Activated CD4-positive, alpha-beta T cell treated with anti-CD3 and anti-CD28 coated beads for 36 hours (primary cell): ENCODE data around the gene LRRC59. TPM values are rescaled to one million over a fixed set of nuclear protein-coding genes. Genes with fewer than 3 reads are reported as not detected.

Experiments used
- ATAC-seq: fragments of 200-7000 bp; cut with Tn5 transposase; one replicate; pipeline ENCODE4 v1.10.0; 2021; ENCODE audit warnings: mild to moderate bottlenecking, moderate library complexity
- CTCF ChIA-PET: fragments of 350-600 bp; sonication (Branson Sonifier 250); formaldehyde crosslinking; loops from one replicate; lab custom pipeline; 2021; ENCODE audit warnings: antibody characterized with exemption; lab: Charles Lee
- POLR2A ChIA-PET: fragments of 350-600 bp; sonication (Branson Sonifier 250); formaldehyde crosslinking; loops from one replicate; lab custom pipeline; 2021; ENCODE audit warnings: antibody characterized with exemption, inconsistent platforms; lab: Charles Lee
- DNase-seq: peaks from one replicate; pipeline ENCODE4 v3.0.0-alpha.2; 2020
- H3K27ac Mint-ChIP-seq: one replicate; pipeline ENCODE4 v1.8.0; 2021; ENCODE audit warnings: mixed read lengths
- H3K27me3 Mint-ChIP-seq: one replicate; pipeline ENCODE4 v1.8.0; 2021; ENCODE audit warnings: mixed read lengths
- H3K36me3 Mint-ChIP-seq: one replicate; pipeline ENCODE4 v1.8.0; 2021; ENCODE audit warnings: low read depth, mixed read lengths
- H3K4me1 Mint-ChIP-seq: one replicate; pipeline ENCODE4 v1.8.0; 2021; ENCODE audit warnings: mixed read lengths
- H3K4me3 Mint-ChIP-seq: one replicate; pipeline ENCODE4 v1.8.0; 2021; ENCODE audit warnings: mild to moderate bottlenecking, moderate library complexity, mixed read lengths
- H3K9me3 Mint-ChIP-seq: one replicate; pipeline ENCODE4 v1.8.0; 2021; ENCODE audit warnings: low read depth, mixed read lengths
- intact Hi-C, 2 experiments: fragments of 100-400 bp; cut with DNase I in 1 of 2; cut with micrococcal nuclease in 1 of 2; formaldehyde crosslinking; loops; one replicate each; pipeline versions ENCODE4 v1.14.2 to v1.15.1; 2022 to 2024; cut with DNase I, micrococcal nuclease
- total RNA-seq, 2 experiments: library from RNA; stranded (reverse); gene quantifications; one replicate each; pipeline ENCODE4 v1.2.3, GENCODE V29; 2021

LRRC59 gene
- total RNA-seq, 2 experiments from 2014 or later, result 74.4 to 82.7 TPM

DNA sequence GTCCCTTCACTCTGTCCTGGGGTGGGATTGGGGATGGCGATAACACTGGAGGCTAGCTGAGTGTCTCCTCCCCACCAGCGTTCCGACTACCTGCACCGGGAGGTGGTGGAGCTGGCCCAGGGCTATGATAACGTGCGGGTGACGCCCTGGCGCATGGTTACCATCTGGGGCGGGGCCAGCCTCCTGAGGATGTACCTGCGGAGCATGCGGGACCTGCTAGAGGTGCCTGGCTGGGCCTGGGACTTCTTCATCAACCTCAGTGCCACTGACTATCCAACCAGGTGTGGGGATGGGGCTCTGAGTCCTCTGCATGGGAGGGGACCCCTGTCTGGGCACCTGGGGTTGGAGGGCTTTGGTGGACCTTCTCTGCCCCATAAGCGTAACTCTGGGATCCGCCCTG lies 42.5 kb downstream of the LRRC59 start:
- POLR2A ChIA-PET, result no interaction called here
- ATAC-seq, result no peak
- intact Hi-C loops, result no loop called here
- no peak for DNase-seq
- H3K36me3 Mint-ChIP-seq, result peaks cover 27% of the 10 kb centered on the region
- no peaks in the 10 kb centered on the region for H3K9me3 Mint-ChIP-seq
- no peaks in the 10 kb centered on the region for H3K27me3 Mint-ChIP-seq
- H3K27ac Mint-ChIP-seq, result no peak overlapping the region
- CTCF ChIA-PET, result interaction anchor here (0.7 to 2.3 kb wide), 3 partner anchors 8 to 60 kb away, joined by 3 to 7 read pairs (median 4); no protein-coding TSS in a partner anchor
- no peak overlapping the region for H3K4me3 Mint-ChIP-seq
- H3K4me1 Mint-ChIP-seq, result peaks cover 6% of the 10 kb centered on the region

DNA sequence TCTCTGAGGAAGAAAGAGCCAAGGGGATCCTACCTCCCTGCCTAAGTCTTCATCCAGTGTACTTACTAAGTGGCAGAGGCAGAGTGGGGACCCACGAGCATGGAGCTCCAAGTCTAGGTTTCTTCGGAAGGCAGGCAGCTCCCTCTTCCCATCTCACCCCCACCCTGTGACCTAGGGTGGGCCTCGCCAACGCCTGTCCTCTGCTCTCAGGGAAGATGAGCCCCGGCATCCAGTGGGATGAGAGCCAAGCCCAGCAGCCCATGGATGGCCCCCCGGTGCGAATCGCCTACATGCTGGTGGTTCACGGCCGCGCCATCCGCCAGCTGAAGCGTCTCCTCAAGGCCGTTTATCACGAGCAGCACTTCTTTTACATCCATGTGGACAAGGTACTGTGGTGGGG lies 43.1 kb downstream of the LRRC59 start:
- intact Hi-C loops, result no loop called here
- POLR2A ChIA-PET, result no interaction called here
- CTCF ChIA-PET, result interaction anchor here (0.7 to 2.3 kb wide), 3 partner anchors 8 to 59 kb away, joined by 3 to 7 read pairs (median 4); no protein-coding TSS in a partner anchor
- Mint-ChIP-seq H3K36me3 (peaks cover 26% of the 10 kb centered on the region), H3K9me3 (no peaks in the 10 kb centered on the region), H3K4me3 (no peak overlapping the region), H3K27me3 (no peaks in the 10 kb centered on the region), H3K4me1 (peaks cover 7% of the 10 kb centered on the region), H3K27ac (no peak overlapping the region)
- DNase-seq (no peak), ATAC-seq (no peak)

GRCh38 chr17:50353600-50354195 lies 43.6 kb downstream of the LRRC59 start:
- intact Hi-C loops, result no loop called here
- ATAC-seq (no peak), DNase-seq (no peak)
- Mint-ChIP-seq H3K27me3 (no peaks in the 10 kb centered on the region), H3K9me3 (no peaks in the 10 kb centered on the region), H3K36me3 (peaks cover 25% of the 10 kb centered on the region), H3K27ac (no peak overlapping the region), H3K4me3 (no peak overlapping the region), H3K4me1 (peaks cover 11% of the 10 kb centered on the region)
- ChIA-PET POLR2A (no interaction called here), CTCF (interaction anchor here (0.7 to 1.5 kb wide), 2 partner anchors 9 to 59 kb away, joined by 3 to 4 read pairs; no protein-coding TSS in a partner anchor)

- no peak for DNase-seq
- H3K27me3 Mint-ChIP-seq, result no peaks in the 10 kb centered on the region
- H3K9me3 Mint-ChIP-seq, result no peaks in the 10 kb centered on the region
- peaks cover 23% of the 10 kb centered on the region for H3K36me3 Mint-ChIP-seq
- POLR2A ChIA-PET, result no interaction called here
- H3K4me3 Mint-ChIP-seq, result no peak overlapping the region
- CTCF ChIA-PET, result interaction anchor here (0.7 to 2.2 kb wide), 3 partner anchors 9 to 44 kb away, joined by 4 to 11 read pairs (median 6); partner anchors contain the start of gene LRRC59
- no peak for ATAC-seq
- peaks cover 18% of the 10 kb centered on the region for H3K4me1 Mint-ChIP-seq
- no peak overlapping the region for H3K27ac Mint-ChIP-seq
- intact Hi-C loops, result no loop called here
These were observed 44.4 kb downstream of the LRRC59 start for GRCh38 chr17:50352693-50353599.

DNA sequence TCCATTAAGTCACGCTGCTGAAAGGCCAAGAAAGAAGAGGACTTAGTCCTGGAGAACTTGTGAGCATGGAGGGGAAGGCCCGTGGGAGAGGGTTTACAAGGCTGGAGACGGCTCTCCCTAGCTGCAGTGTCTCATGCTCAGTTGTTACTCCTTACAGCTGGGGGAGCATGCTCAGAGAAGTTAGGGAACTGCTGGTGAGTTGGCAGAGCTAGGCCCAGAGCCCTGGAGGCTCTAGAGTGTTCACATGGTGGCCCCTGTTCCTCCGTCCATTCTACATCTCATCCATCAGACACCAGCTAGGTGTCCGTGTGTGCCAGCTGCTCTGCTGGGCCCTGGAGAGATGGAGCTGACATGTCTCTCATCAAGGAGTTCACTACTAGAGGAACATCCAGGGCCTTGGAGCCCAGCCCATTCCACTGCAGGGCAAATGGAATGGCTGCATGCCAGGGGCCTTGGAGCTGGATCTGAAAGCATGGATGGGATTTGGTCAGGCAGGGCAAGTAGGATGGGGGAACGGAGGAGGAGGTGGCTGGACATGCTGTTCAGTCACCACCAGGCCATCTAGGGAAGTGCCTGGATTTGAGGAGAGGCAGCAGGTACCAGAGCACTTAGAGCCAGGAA lies 45.1 kb downstream of the LRRC59 start:
- no peaks in the 10 kb centered on the region for H3K9me3 Mint-ChIP-seq
- H3K4me1 Mint-ChIP-seq, result peaks cover 25% of the 10 kb centered on the region
- intact Hi-C loops, result no loop called here
- H3K27ac Mint-ChIP-seq, result no peak overlapping the region
- ATAC-seq (no peak), DNase-seq (no peak)
- no peaks in the 10 kb centered on the region for H3K27me3 Mint-ChIP-seq
- CTCF ChIA-PET, result interaction anchor here (0.7 to 2.2 kb wide), 2 partner anchors 10 to 45 kb away, joined by 6 to 11 read pairs; partner anchors contain the start of gene LRRC59
- H3K36me3 Mint-ChIP-seq, result peaks cover 20% of the 10 kb centered on the region
- POLR2A ChIA-PET, result no interaction called here
- H3K4me3 Mint-ChIP-seq, result no peak overlapping the region

GRCh38 chr17:50350733-50351132 lies 46.6 kb downstream of the LRRC59 start:
- Mint-ChIP-seq H3K36me3 (peaks cover 15% of the 10 kb centered on the region), H3K27ac (peak overlapping the region; percentile 21), H3K9me3 (no peaks in the 10 kb centered on the region), H3K27me3 (no peaks in the 10 kb centered on the region), H3K4me3 (no peak overlapping the region), H3K4me1 (peaks cover 29% of the 10 kb centered on the region)
- ChIA-PET CTCF (interaction anchor here (0.8 to 2.2 kb wide), 2 partner anchors 11 to 15 kb away, joined by 5 to 11 read pairs; no protein-coding TSS in a partner anchor), POLR2A (no interaction called here)
- intact Hi-C loops, result no loop called here
- DNase-seq, result no peak
- ATAC-seq, result no peak

DNA sequence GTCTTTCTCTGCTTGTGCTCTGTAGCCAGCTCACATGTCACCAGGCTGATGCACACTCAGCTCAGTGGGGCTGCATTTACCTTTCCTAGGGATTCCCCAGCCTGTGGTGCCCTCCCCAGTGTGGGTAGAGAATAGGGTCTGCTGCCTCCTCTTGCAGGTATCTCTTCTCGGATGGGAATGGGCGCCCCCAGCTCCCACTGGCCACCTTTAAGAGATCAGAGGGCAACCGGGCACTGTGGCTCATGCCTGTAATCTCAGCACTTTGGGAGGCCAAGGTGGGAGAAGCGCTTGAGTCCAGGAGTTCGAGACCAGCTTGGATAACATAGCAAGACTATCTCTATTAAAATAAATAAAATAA lies 48.1 kb downstream of the LRRC59 start:
- Mint-ChIP-seq H3K36me3 (peaks cover 8% of the 10 kb centered on the region), H3K27ac (peak overlapping the region; percentile 21), H3K27me3 (no peaks in the 10 kb centered on the region), H3K9me3 (no peaks in the 10 kb centered on the region), H3K4me3 (no peak overlapping the region), H3K4me1 (peaks cover 35% of the 10 kb centered on the region)
- intact Hi-C loops, result no loop called here
- no peak for DNase-seq
- POLR2A ChIA-PET, result no interaction called here
- CTCF ChIA-PET, result interaction anchor here (0.7 to 3.4 kb wide), 3 partner anchors 11 to 50 kb away, joined by 3 to 23 read pairs (median 4); no protein-coding TSS in a partner anchor
- ATAC-seq, result no peak

GRCh38 chr17:50348522-50349242 lies 48.6 kb downstream of the LRRC59 start:
- no peak overlapping the region for H3K4me3 Mint-ChIP-seq
- intact Hi-C loops, result no loop called here
- ATAC-seq, result no peak
- CTCF ChIA-PET, result interaction anchor here (0.9 to 3.4 kb wide), 3 partner anchors 12 to 14 kb away, joined by 3 to 23 read pairs (median 3); no protein-coding TSS in a partner anchor
- H3K27ac Mint-ChIP-seq, result peak overlapping the region; percentile 83
- POLR2A ChIA-PET, result no interaction called here
- H3K27me3 Mint-ChIP-seq, result no peaks in the 10 kb centered on the region
- H3K4me1 Mint-ChIP-seq, result peaks cover 35% of the 10 kb centered on the region
- no peaks in the 10 kb centered on the region for H3K9me3 Mint-ChIP-seq
- peaks cover 7% of the 10 kb centered on the region for H3K36me3 Mint-ChIP-seq
- DNase-seq, result no peak

- ATAC-seq (no peak), DNase-seq (no peak)
- ChIA-PET POLR2A (no interaction called here), CTCF (interaction anchor here (0.9 to 3.4 kb wide), 3 partner anchors 13 to 50 kb away, joined by 3 to 23 read pairs (median 3); partner anchors contain the start of gene LRRC59)
- Mint-ChIP-seq H3K27me3 (no peaks in the 10 kb centered on the region), H3K4me1 (peaks cover 35% of the 10 kb centered on the region), H3K36me3 (peaks cover 7% of the 10 kb centered on the region), H3K4me3 (peak overlapping the region; percentile 90), H3K27ac (peak overlapping the region; percentile 83), H3K9me3 (no peaks in the 10 kb centered on the region)
- intact Hi-C loops, result loop anchor here in 1 of 2 experiments (2.0 kb wide), 1 partner anchor 671 kb away; no protein-coding TSS in a partner anchor
These were observed 49.4 kb downstream of the LRRC59 start for GRCh38 chr17:50347894-50348291.

- ATAC-seq (no peak), DNase-seq (peak; percentile 29)
- intact Hi-C loops, result loop anchor here in 1 of 2 experiments (2.0 kb wide), 1 partner anchor 671 kb away; no protein-coding TSS in a partner anchor
- ChIA-PET POLR2A (interaction anchor here (0.6 to 1.3 kb wide), 3 partner anchors 14 to 74 kb away, joined by 3 to 4 read pairs (median 3); partner anchors contain the start of gene LRRC59), CTCF (interaction anchor here (0.7 to 3.4 kb wide), 7 partner anchors 12 to 165 kb away, joined by 3 to 23 read pairs (median 3); partner anchors contain the start of gene LRRC59)
- Mint-ChIP-seq H3K4me3 (peak overlapping the region; percentile 90), H3K27ac (peak overlapping the region; percentile 83), H3K9me3 (no peaks in the 10 kb centered on the region), H3K27me3 (no peaks in the 10 kb centered on the region), H3K4me1 (peaks cover 35% of the 10 kb centered on the region), H3K36me3 (peaks cover 5% of the 10 kb centered on the region)
These were observed 50.0 kb downstream of the LRRC59 start for GRCh38 chr17:50347117-50347893.
